ENCODE measurements around the gene OTOGL.
"Not testable (repeated sequence)": the region's sequence is repeated elsewhere in the genome, so short reads cannot be mapped to it uniquely, and the experiment has no call there.

Gene OTOGL

GRCh38 chr12:80282761-80283160 is 183.4 kb downstream of the OTOGL start:
- no peak for DNase-seq (ENCODE audit: low read depth in 2 of 2)

- no peak for DNase-seq (ENCODE audit: low read depth in 2 of 2)
Observed at GRCh38 chr12:80291108-80291754, 191.9 kb downstream of the OTOGL start.

GRCh38 chr12:80293347-80293746 is 194.0 kb downstream of the OTOGL start:
- DNase-seq (ENCODE audit: low read depth in 2 of 2) = no peak

DNA sequence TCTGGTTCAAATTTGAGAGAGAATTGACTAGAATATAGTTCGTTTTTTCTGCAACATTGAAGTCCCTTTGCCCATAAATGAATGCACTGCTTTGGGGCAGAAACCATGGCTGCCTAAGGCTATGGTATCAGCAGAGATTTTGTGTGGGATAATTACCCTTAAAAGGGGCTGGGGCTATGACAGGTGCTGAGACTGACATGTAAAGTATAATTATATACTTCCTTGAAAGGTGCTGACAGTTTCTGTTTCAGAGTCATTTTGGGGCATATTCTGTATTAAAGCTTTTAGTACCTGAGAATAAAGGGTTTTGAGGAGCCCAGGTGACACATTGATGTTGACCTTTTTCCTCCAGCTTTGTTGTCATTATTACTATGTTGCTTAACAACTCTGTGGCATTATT is 194.4 kb downstream of the OTOGL start:
- DNase-seq (ENCODE audit: low read depth in 2 of 2) = no peak

DNA sequence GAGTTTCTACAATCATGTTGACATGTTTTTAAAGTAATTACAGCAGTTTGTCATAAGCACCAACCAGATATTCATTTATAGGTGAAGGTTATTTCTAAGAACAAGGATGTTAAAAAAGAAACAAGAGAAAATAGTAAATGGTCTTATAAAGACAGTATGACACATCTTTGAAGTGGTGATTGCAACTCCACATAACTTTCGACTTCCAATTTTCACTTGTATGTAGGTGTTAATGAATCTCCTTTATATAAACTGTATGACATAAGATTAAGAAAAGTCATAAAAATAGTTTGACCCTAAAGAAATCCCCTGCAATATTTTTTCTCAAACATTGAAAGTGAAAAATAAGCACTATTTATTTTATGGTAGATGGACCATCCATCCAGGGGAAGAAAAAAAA is 199.9 kb downstream of the OTOGL start:
- no peak for DNase-seq (ENCODE audit: low read depth in 2 of 2)

DNA sequence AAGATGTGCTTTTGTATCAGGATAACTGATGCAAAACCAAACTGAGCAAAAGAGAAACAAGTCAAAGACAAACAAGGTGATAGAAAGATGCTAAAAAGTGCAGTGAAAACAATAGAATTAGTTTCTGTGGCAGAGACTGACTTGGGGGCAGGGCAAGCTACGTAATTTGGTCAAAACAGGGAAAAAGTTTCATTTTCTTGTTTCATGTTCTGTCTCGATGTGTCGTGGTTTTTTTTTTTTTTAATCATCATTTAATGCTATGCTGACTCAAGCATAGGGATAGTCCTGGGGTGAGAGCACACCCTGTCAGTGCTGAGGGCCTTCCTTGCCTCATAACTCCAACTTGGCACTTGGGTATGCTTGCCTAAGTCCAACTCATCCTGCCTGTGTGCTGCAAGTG is 200.6 kb downstream of the OTOGL start:
- DNase-seq (ENCODE audit: low read depth in 2 of 2) = no peak

DNA sequence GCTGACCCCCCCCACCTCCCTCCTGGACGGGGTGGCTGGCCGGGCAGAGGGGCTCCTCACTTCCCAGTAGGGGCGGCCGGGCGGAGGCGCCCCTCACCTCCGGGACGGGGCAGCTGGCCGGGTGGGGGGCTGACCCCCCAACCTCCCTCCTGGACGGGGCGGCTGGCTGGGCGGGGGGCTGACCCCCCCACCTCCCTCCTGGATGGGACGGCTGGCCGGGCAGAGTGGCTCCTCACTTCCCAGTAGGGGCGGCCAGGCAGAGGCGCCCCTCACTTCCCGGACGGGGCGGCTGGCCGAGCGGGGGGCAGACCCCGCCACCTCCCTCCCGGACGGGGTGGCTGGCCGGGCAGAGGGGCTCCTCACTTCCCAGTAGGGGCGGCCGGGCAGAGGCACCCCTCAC is 208.1 kb downstream of the OTOGL start:
- not testable (repeated sequence) for DNase-seq (ENCODE audit: low read depth in 2 of 2)

- no peak for DNase-seq (ENCODE audit: low read depth in 2 of 2)
Observed at GRCh38 chr12:80313209-80313608, 213.9 kb downstream of the OTOGL start.

- DNase-seq (ENCODE audit: low read depth in 2 of 2) = no peak
Observed at GRCh38 chr12:80314741-80315140, 215.4 kb downstream of the OTOGL start.

GRCh38 chr12:80316222-80316621 is 216.9 kb downstream of the OTOGL start:
- DNase-seq (ENCODE audit: low read depth in 2 of 2) = no peak

GRCh38 chr12:80317307-80317706 is 218.0 kb downstream of the OTOGL start:
- DNase-seq (ENCODE audit: low read depth in 2 of 2) = no peak

DNA sequence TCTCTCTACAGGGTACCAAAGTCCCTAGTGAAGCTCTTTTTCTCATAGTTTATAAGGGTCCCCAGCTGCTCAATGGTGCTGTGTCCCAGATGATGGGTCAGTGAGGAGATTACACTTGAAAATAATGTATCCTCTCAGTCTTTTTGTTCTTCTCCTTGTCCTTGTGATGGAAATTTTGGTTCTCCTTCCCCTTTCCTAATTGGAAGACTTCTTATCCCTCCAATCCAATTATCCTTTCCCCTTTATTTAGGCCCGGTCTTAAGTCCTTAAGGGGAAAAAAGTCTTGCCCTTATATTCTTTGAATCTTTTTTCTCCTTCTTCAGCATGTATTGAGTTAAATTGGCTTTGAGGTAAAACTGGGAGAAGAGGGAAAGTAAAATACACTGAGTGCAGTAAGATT is 218.6 kb downstream of the OTOGL start:
- DNase-seq (ENCODE audit: low read depth in 2 of 2) = no peak

- no peak for DNase-seq (ENCODE audit: low read depth in 2 of 2)
Observed at GRCh38 chr12:80320121-80320678, 220.9 kb downstream of the OTOGL start.

- DNase-seq (ENCODE audit: low read depth in 2 of 2) = no peak
Observed at GRCh38 chr12:80321653-80322052, 222.3 kb downstream of the OTOGL start.

- DNase-seq (ENCODE audit: low read depth in 2 of 2) = no peak
Observed at GRCh38 chr12:80325167-80325959, 226.0 kb downstream of the OTOGL start.

DNA sequence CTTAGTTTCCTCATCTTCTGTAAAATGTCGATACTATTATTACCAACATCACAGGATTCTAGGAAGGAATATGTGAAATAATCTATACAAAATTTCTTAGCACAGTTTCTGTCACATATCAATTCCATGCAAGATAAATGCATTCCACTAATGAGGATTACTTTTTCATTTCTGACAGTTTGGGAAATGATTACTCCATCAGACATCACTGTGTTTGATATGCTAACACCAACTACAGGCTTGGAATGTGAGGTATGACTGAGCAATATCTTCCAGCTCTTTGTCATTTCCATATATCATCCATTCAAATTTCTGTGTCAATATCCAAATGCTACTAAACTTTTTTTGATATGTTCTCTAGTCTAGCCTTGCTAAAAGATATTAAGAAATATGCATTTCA is 233.5 kb downstream of the OTOGL start:
- no peak for DNase-seq (ENCODE audit: low read depth in 2 of 2)

DNA sequence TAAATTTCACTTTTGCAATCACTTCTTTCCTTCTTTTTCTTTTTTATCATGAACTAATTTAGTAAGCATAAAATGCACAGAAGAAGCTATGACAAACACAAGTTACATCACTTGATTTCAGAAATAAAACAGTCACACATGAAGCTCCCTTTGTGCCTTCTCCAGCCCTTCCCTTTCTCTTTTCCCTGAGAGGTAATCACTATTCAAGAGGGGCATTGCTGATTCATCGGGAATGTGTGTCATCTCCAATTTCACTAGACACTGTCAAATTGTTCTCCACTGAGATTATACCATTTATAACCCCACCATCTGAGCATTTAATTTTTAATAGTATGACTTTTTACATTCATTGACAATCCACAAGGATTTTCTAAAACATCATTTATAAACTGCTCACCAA is 253.1 kb downstream of the OTOGL start:
- no peak for DNase-seq (ENCODE audit: low read depth in 2 of 2)

DNA sequence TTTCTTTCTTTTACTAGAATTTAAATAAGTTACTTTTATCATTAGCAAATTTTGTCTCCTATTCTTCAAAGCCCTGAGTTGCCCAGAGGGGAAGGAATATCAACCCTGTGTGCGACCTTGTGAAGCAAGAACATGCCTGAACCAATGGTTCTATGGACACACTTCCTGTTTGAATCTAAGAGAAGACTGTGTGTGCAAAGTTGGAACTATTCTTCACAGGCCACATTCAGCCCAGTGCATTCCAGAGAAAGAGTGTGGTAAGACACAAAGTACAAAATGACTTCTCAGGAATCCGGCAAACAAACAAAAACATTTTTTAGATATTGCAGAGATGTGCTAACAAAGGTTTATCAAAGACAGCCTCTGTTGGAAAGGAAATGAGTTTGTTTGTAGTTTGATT is 253.9 kb downstream of the OTOGL start:
- DNase-seq (ENCODE audit: low read depth in 2 of 2) = no peak

DNA sequence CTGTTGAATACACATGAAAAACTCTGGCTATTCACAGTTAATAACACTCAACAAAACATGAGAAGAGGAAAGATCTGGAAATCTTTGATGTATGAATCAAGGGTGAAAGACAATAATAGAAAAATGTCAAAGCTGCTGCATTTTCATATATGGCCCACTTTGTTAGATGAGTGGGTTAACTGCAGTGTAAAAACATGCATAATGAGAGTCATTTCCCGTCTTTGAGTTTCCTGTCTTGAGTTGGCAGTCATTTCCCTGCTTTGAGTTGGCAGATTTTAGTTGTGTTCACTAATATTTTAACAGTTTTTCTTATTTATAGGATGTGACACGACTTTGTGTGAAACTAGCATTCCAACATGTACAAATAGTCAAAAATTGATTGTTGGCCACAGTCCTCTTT is 256.8 kb downstream of the OTOGL start:
- DNase-seq (ENCODE audit: low read depth in 2 of 2) = no peak

DNA sequence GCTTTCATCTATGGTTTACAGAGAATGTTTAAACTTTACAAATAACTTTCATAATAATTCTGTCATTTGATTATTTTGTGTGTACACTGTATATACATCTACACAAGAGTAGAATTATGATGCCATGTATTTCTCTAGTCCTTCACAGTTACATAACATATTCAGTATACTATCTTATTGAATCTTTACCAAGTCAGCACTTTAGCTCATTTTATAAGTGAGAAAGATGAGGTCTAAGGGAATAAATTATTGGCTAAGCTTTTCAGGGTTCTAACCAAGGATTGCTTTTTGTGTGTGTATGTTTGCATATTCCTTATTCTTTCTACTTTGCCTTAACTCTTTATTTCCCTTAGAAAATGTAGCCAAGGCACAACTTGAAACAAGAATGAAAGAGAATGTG is 260.4 kb downstream of the OTOGL start:
- DNase-seq (ENCODE audit: low read depth in 2 of 2) = no peak

DNA sequence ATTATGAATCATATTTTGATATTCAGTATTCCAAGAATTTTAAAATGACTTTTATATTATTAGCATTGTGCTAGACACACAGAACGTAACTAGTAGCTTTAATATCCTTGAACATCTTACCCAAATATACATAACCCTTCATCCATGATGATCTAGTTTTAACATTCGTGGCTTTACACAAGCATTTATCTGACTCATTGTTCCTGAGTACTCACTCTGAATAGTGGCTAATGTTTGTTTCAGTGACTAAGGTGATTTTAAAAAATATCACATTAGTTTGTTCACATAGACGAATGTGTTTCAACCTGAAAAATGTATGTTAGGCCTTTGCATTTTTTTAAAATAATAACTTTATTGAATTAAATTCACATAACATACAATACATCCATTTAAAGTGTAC is 264.7 kb downstream of the OTOGL start:
- DNase-seq (ENCODE audit: low read depth in 2 of 2) = no peak

- DNase-seq (ENCODE audit: low read depth in 2 of 2) = no peak
Observed at GRCh38 chr12:80373666-80374065, 274.3 kb downstream of the OTOGL start.

DNA sequence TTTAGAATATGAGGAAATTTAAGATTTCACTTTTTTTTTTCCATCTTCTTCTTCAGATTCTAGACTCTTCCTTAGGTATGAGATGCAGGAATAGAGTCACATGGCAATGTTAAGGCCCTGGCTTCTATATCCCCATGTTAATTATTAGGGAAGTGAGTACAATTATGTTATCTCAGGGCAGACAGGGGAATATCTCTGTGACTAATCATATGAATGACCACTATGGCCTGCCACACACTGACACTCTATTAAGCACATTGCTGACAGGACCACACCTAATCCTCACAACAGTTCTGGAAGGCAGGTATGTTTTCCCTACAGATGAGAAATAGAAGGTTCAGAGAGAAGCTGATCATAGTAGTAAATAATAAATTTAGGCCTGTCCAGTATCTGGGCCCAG is 275.3 kb downstream of the OTOGL start:
- DNase-seq (ENCODE audit: low read depth in 2 of 2) = no peak

Measured in stimulated activated CD8-positive, alpha-beta memory T cell treated with anti-CD3 and anti-CD28 coated beads, Interleukin-2, amount 100 ng/mL, for 1 hour (primary cell).